HG02870 (cell line): ENCODE data around the gene CYSRT1.

Experiments used
- ATAC-seq: cut with Tn5 transposase; IDR thresholded peaks from one replicate; pipeline ENCODE4 v1.9.1; 2021; ENCODE audit warnings: mild to moderate bottlenecking, moderate library complexity; ENCODE audit not compliant: unreplicated experiment

CYSRT1 gene

GRCh38 chr9:137267933-137268355 lies 43.0 kb downstream of the CYSRT1 start:
- ATAC-seq: no peak

- ATAC-seq: no peak
Measured at GRCh38 chr9:137268538-137269201, 43.7 kb downstream of the CYSRT1 start.

GRCh38 chr9:137269231-137269772 lies 44.3 kb downstream of the CYSRT1 start:
- no peak for ATAC-seq

DNA sequence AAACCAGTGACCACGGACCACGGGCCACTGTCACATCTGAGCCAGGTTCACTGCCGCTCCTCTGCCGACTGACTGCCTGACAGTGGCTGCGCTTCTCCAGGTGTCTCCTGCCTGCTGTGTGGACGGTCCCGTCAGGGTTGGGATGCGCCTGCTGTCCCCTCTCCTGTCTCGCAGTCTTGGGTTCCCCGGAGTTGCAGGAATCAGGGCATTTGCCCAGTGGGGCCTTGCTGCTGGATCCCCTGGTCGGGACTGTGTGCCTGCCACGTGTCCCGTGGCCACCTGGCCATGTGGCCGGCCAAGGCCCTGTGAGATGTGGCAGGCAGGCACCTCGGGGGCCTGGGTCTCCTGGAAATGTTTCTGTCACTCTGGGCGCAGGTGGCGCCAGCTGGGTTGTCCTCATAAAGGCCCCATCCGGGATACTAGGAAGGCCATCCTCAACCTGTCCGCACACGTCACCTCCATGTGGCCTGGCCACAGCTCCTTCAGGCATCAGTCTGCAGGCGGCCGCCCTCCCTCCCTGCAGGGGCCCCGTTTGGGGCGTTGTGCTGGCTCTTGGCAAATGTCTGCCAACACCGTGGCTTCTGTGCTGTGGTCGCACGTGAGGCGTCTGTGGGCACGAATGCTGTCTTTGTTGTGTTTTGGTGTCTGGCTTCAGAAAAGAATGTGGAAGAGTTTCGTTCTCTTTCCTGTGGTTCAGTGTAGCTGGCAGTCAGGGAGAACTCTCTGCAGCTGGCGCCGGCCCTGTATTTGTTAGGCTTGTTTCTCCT lies 46.1 kb downstream of the CYSRT1 start:
- ATAC-seq: no peak

DNA sequence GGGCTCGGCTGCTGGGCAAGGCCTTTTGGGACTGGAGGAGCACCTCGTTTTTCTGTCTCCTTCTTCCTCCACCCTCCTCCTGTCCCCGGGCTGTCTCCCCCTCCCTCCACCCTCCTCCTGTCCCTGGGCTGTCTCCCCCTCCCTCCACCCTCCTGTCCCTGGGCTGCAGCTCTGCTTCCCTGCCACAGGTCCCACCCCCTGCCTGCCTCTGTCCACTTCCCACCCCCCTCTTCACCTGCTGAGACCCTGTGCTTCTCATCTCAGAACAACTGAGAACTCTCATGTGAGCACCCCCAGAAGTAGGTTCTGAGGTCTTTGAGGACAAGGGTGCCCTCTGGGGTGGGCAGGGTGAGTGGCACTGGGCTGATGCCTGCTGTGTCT lies 46.7 kb downstream of the CYSRT1 start:
- ATAC-seq: no peak

DNA sequence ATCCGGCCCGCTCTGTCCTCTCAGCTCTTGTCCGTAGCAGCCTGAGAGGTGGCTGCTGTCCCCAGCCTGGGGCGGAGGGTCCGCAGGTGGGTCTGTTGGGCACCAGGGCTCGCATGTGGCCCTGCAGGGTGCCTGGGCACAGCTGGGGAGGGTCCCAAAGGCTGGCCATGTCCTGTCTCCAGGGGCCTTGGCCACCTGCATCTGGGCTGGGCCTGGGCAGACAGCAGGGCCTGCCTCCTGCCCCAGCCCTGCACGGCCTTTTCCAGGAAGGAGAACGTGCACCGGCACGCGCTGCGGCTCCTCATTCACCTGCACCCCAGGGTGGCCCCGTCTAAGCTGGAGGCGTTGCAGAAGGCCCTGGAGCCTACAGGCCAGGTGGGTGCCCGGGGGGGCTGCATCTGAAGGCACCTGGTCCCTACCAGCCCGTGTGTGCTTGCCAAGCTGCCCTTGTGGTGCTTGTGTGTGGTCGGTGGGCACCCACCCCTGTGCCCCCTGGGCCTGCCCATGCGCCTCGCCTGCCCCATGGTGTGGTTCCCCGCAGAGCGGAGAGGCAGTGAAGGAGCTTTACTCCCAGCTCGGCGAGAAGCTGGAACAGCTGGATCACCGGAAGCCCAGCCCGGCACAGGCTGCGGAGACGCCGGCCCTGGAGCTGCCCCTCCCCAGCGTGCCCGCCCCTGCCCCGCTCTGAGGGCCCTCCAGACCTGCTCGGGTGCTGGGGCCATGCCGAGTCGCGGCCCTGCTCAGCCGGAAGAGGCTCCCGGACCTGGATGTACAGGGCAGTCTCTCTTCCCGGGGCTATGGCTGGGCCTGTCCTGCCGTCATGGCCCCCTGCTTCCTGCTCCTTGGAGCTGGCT lies 47.5 kb downstream of the CYSRT1 start:
- ATAC-seq: no peak

DNA sequence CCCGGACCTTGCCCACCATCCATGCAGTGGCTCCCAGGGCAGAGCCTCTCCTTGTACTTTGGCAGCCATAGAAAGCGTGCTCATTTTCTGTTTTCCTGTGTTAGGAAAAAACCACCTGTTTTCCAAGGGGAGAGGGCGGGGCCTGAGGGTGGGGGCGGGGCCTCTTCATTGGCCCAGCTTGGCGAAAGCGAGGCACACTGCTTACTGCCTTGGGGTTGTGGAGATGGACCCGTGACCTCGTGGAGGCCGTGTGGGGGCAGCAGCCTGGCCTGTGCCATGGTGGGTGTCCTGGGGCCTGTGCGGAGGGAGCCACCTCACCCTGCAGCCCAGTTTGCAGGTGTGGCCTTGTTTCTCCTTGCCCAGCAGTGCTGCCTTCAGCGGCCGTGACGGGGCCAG lies 48.1 kb downstream of the CYSRT1 start:
- no peak for ATAC-seq

DNA sequence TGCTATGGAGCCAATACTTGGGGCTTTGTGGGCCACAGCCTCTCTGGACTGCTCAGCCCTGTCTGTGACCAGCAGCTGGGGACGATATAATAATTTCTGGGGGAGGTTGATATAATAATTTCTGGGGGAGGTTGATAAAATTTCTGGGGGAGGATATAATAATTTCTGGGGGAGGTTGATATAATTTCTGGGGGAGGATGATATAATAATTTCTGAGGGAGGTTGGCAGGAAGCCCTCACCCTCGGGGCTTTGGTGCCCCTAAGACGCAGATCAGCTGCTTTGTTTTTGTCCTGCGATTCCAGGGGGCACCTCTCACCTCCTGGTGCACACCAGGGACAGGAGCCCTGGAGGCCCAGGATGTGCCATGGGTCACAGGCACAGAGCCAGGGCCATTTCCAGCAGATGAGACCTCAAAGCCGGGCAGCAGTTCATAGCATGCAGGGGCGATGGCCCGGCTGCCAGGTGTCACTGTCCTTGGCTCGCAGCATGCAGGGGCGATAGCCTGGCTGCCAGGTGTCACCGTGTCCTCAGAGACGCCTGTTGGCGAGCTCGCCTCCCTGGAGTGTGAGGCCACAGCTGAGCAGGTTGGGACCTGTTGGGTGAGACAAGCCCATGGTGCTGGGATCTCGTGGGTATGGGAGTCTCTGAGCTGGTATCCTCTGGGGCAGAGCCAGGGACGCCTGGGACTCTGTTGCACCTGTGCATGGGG lies 48.8 kb downstream of the CYSRT1 start:
- ATAC-seq: no peak

- no peak for ATAC-seq
Measured at GRCh38 chr9:137275203-137275587, 50.2 kb downstream of the CYSRT1 start.
